HepG2 (cell line): ENCODE results near the gene VEZF1. TPM values are rescaled to one million over a fixed set of nuclear protein-coding genes. Genes with fewer than 3 reads are reported as not detected.
A peak's percentile ranks its signal among the peaks of the same experiment; 100 is the strongest.

Source experiments
- DMAP1 ChIP-seq: IDR thresholded peaks from 2 replicates; pipeline ENCODE4 v1.6.1; 2016
- FOSL2 ChIP-seq: sonication (generic); formaldehyde crosslinking; IDR thresholded peaks from 2 replicates; pipeline ENCODE4 v1.4.0; 2020; ENCODE audit warnings: missing genetic modification reagents
- JUNB ChIP-seq: sonication (generic); formaldehyde crosslinking; IDR thresholded peaks from 2 replicates; pipeline ENCODE4 v1.8.0; 2022; ENCODE audit warnings: missing genetic modification reagents, mild to moderate bottlenecking, borderline replicate concordance
- LCORL ChIP-seq, 2 experiments: fragments of 450-650 bp in 1 of 2; sonication (generic) in 1 of 2; formaldehyde crosslinking in 1 of 2; IDR thresholded peaks; 2 replicates each; pipeline versions ENCODE4 v1.5.0 to v1.6.1; 2017 to 2020; ENCODE audit warnings: antibody characterized with exemption in 1 of 2, missing genetic modification reagents in 1 of 2
- MXI1 ChIP-seq: IDR thresholded peaks from 3 replicates; pipeline ENCODE4 v1.6.1; 2012; ENCODE audit warnings: low read depth, low read length, inconsistent platforms, borderline replicate concordance
- NRL ChIP-seq: sonication (generic); formaldehyde crosslinking; IDR thresholded peaks from 2 replicates; pipeline ENCODE4 v1.5.0; 2020; ENCODE audit warnings: missing genetic modification reagents, mild to moderate bottlenecking, moderate library complexity, borderline replicate concordance
- PBX3 ChIP-seq: sonication (generic); formaldehyde crosslinking; IDR thresholded peaks from 2 replicates; pipeline ENCODE4 v1.8.1; 2023; ENCODE audit warnings: missing genetic modification reagents, inconsistent platforms, borderline replicate concordance
- SP1 ChIP-seq, 2 experiments: fragments of 450-650 bp in 1 of 2; sonication (generic) in 1 of 2; formaldehyde crosslinking in 1 of 2; IDR thresholded peaks; 2 replicates each; pipeline versions ENCODE4 v1.4.0 to v1.6.1; 2016 to 2020; ENCODE audit warnings: missing genetic modification reagents in 1 of 2
- ZBTB38 ChIP-seq: sonication (generic); formaldehyde crosslinking; IDR thresholded peaks from 2 replicates; pipeline ENCODE4 v1.5.1; 2020; ENCODE audit warnings: mild to moderate bottlenecking, missing genetic modification reagents
- ZFX ChIP-seq: sonication (generic); formaldehyde crosslinking; IDR thresholded peaks from 2 replicates; pipeline ENCODE4 v1.4.0; 2020; ENCODE audit warnings: mild to moderate bottlenecking, low read depth, missing genetic modification reagents, moderate library complexity
- ZMYM3 ChIP-seq: sonication (generic); formaldehyde crosslinking; IDR thresholded peaks from 2 replicates; pipeline ENCODE4 v1.5.1; 2020; ENCODE audit warnings: mild to moderate bottlenecking, missing genetic modification reagents
- ZNF136 ChIP-seq: sonication (generic); formaldehyde crosslinking; IDR thresholded peaks from 2 replicates; pipeline ENCODE4 v1.8.1; 2022; ENCODE audit warnings: low read depth, mild to moderate bottlenecking, moderate library complexity, missing genetic modification reagents
- ZNF20 ChIP-seq: sonication (generic); formaldehyde crosslinking; IDR thresholded peaks from 2 replicates; pipeline ENCODE4 v1.4.0; 2020; ENCODE audit warnings: mild to moderate bottlenecking, moderate library complexity, missing genetic modification reagents
- ZNF225 ChIP-seq: sonication (generic); formaldehyde crosslinking; IDR thresholded peaks from 2 replicates; pipeline ENCODE4 v1.4.0; 2020; ENCODE audit warnings: mild to moderate bottlenecking, missing genetic modification reagents
- ZNF34 ChIP-seq: sonication (generic); formaldehyde crosslinking; IDR thresholded peaks from 2 replicates; pipeline ENCODE4 v1.4.0; 2020; ENCODE audit warnings: mild to moderate bottlenecking, missing genetic modification reagents, borderline replicate concordance
- ZNF670 ChIP-seq: sonication (generic); formaldehyde crosslinking; IDR thresholded peaks from 2 replicates; pipeline ENCODE4 v1.8.0; 2022; ENCODE audit warnings: mild to moderate bottlenecking, missing genetic modification reagents, borderline replicate concordance
- polyA plus RNA-seq, 8 experiments: library from polyadenylated mRNA; depleted of rRNA in 3 of 8; stranded (reverse) in 7 of 8; unstranded in 1 of 8; fragments of >200 nt; fragmentation: Illumina TruSeq in 4 of 8; extraction: Trizol in 4 of 8; gene quantifications; 2 replicates each; pipeline versions ENCODE4 v1.2.1 to v1.2.3, GENCODE V29; 2011 to 2016; ENCODE audit warnings: low read depth in 4 of 8, missing spikeins in 1 of 8, mixed read lengths in 1 of 8; ENCODE audit not compliant: insufficient read depth in 1 of 8
- total RNA-seq, 5 experiments: library from RNA; depleted of rRNA; stranded (reverse); fragments of >200 nt; fragmentation: Illumina TruSeq; extraction: Trizol; gene quantifications; 2 replicates each; pipeline ENCODE4 v1.2.3, GENCODE V29; 2016; ENCODE audit warnings: low read depth in 1 of 5
- TF ChIP-seq, protein P1 (sequence below): sonication (generic); formaldehyde crosslinking; IDR thresholded peaks from 2 replicates; pipeline ENCODE4 v1.4.0; 2020; ENCODE audit warnings: missing genetic modification reagents
- TF ChIP-seq, protein P2 (sequence below): sonication (generic); formaldehyde crosslinking; IDR thresholded peaks from 2 replicates; pipeline ENCODE4 v1.8.1; 2023; ENCODE audit warnings: mild to moderate bottlenecking, missing genetic modification reagents, borderline replicate concordance
- TF ChIP-seq, protein P3 (sequence below): sonication (generic); formaldehyde crosslinking; IDR thresholded peaks from 2 replicates; pipeline ENCODE4 v1.8.0; 2023; ENCODE audit warnings: mild to moderate bottlenecking, missing genetic modification reagents
- TF ChIP-seq, protein P4 (sequence below): IDR thresholded peaks from 2 replicates; pipeline ENCODE4 v1.6.1; 2018; ENCODE audit warnings: missing genetic modification reagents
- TF ChIP-seq, protein P5 (sequence below): sonication (generic); formaldehyde crosslinking; IDR thresholded peaks from 2 replicates; pipeline ENCODE4 v1.5.0; 2020; ENCODE audit warnings: missing genetic modification reagents

VEZF1 gene
- total and polyA plus RNA-seq, 2 of the 13 experiments (the other 11 are each of a cell fraction or from before 2014, with no cell fraction given) = 45.9 to 49.7 TPM

- TF ChIP-seq, protein P1, sequence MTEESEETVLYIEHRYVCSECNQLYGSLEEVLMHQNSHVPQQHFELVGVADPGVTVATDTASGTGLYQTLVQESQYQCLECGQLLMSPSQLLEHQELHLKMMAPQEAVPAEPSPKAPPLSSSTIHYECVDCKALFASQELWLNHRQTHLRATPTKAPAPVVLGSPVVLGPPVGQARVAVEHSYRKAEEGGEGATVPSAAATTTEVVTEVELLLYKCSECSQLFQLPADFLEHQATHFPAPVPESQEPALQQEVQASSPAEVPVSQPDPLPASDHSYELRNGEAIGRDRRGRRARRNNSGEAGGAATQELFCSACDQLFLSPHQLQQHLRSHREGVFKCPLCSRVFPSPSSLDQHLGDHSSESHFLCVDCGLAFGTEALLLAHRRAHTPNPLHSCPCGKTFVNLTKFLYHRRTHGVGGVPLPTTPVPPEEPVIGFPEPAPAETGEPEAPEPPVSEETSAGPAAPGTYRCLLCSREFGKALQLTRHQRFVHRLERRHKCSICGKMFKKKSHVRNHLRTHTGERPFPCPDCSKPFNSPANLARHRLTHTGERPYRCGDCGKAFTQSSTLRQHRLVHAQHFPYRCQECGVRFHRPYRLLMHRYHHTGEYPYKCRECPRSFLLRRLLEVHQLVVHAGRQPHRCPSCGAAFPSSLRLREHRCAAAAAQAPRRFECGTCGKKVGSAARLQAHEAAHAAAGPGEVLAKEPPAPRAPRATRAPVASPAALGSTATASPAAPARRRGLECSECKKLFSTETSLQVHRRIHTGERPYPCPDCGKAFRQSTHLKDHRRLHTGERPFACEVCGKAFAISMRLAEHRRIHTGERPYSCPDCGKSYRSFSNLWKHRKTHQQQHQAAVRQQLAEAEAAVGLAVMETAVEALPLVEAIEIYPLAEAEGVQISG (CRISPR knock-in tag) = no peak
- TF ChIP-seq ZNF225 (CRISPR knock-in tag) (no peak), LCORL (IDR thresholded peaks at IDR 0.05) (no peak), LCORL (CRISPR knock-in tag; IDR thresholded peaks at IDR 0.05) (peak; percentile 33; the same call in 1 of the 2 replicates), JUNB (CRISPR knock-in tag) (peak; percentile 70; the same call in 1 of the 2 replicates), NRL (CRISPR knock-in tag) (peak; percentile 26; the same call in 1 of the 2 replicates), DMAP1 (CRISPR knock-in tag) (no peak), FOSL2 (CRISPR knock-in tag) (peak; percentile 96), ZNF136 (CRISPR knock-in tag) (peak; percentile 67; the same call in 1 of the 2 replicates), ZNF34 (CRISPR knock-in tag) (0 out of 2 replicates have a peak, but pooled peaks have one; percentile 21), ZFX (peak; percentile 44; the same call in 1 of the 2 replicates), ZBTB38 (CRISPR knock-in tag) (no peak), MXI1 (peak; percentile 42; the same call in 1 of the 3 replicates), ZMYM3 (CRISPR knock-in tag) (no peak), ZNF670 (CRISPR knock-in tag) (0 out of 2 replicates have a peak, but pooled peaks have one; percentile 21), PBX3 (CRISPR knock-in tag) (no peak), SP1 (IDR thresholded peaks at IDR 0.05) (no peak), SP1 (CRISPR knock-in tag; IDR thresholded peaks at IDR 0.05) (peak; percentile 28), ZNF20 (CRISPR knock-in tag) (0 out of 2 replicates have a peak, but pooled peaks have one; percentile 40)
- TF ChIP-seq, protein P2, sequence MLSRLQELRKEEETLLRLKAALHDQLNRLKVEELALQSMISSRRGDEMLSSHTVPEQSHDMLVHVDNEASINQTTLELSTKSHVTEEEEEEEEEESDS = no peak
- TF ChIP-seq, protein P3, sequence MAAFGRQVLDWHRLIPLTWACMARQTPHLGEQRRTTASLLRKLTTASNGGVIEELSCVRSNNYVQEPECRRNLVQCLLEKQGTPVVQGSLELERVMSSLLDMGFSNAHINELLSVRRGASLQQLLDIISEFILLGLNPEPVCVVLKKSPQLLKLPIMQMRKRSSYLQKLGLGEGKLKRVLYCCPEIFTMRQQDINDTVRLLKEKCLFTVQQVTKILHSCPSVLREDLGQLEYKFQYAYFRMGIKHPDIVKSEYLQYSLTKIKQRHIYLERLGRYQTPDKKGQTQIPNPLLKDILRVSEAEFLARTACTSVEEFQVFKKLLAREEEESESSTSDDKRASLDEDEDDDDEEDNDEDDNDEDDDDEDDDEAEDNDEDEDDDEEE (CRISPR knock-in tag) = no peak
- TF ChIP-seq, protein P4, sequence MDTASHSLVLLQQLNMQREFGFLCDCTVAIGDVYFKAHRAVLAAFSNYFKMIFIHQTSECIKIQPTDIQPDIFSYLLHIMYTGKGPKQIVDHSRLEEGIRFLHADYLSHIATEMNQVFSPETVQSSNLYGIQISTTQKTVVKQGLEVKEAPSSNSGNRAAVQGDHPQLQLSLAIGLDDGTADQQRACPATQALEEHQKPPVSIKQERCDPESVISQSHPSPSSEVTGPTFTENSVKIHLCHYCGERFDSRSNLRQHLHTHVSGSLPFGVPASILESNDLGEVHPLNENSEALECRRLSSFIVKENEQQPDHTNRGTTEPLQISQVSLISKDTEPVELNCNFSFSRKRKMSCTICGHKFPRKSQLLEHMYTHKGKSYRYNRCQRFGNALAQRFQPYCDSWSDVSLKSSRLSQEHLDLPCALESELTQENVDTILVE (CRISPR knock-in tag) = 0 out of 2 replicates have a peak, but pooled peaks have one; percentile 20
- TF ChIP-seq, protein P5, sequence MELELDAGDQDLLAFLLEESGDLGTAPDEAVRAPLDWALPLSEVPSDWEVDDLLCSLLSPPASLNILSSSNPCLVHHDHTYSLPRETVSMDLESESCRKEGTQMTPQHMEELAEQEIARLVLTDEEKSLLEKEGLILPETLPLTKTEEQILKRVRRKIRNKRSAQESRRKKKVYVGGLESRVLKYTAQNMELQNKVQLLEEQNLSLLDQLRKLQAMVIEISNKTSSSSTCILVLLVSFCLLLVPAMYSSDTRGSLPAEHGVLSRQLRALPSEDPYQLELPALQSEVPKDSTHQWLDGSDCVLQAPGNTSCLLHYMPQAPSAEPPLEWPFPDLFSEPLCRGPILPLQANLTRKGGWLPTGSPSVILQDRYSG (CRISPR knock-in tag) = no peak
Measured at GRCh38 chr17:57986841-57987580, 1.0 kb downstream of the VEZF1 start (continued).
